ENCODE results near the gene RAB12. TPM values are rescaled to one million over a fixed set of nuclear protein-coding genes. Genes with fewer than 3 reads are reported as not detected.

The RAB12 gene
- total and polyA plus RNA-seq, 2 of the 13 experiments (the other 11 are each of a cell fraction or from before 2014, with no cell fraction given): 9.5 to 25.3 TPM

DNA sequence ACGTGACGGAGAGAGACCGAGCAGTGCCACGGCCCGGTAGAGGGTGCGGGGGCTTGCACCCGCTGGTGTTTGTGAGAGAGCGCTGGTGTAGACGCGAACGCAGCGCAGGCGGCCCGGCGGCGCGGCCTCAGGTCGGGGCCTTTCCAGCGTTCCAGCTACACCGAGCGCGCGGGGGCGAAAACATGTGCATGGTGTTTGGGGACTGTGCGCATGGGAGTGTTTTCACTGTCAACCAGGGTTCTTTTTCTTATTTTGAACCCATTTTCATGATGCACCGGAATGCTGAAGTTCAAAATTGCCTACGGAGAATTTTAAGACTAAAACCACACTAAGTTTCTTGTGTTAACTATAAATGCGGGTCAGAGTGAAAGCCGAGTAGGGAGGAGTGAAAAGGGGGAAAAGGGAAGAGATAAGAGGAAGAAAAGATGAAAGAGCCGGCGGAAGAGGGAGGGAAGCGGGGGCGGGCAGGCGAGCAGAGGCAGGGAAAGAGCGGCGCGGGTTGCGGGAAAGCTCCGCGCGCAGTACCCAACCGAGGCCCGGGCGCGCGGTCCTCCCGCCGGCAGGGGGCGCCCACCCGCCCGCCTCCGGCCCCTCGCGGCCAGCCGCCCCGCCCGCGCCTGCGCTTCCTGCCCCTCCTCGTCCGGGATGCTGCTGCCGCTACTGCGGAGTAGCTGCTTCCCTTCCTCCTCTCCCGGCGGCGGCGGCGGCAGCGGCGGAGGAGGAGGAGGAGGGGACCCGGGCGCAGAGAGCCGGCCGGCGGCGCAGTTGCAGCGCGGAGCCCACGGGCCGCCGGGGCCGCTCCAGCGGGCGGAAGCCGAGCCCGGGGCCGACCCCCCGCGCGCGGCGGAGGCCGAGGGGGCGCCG lies at the start of gene RAB12 (continued):
- no peak for TF ChIP-seq ZNF441 (CRISPR knock-in tag; IDR thresholded peaks at IDR 0.05; ENCODE audit: borderline replicate concordance)
- no peak for TF ChIP-seq HDAC6 (IDR thresholded peaks at IDR 0.05; ENCODE audit: low read depth, low read length)
- TF ChIP-seq FOXM1 (CRISPR knock-in tag; IDR thresholded peaks at IDR 0.05): no peak
- no peak for TF ChIP-seq ATF7-NPFF (CRISPR knock-in tag; IDR thresholded peaks at IDR 0.05; ENCODE audit: low read depth)
- no peak for TF ChIP-seq ZNF619 (CRISPR knock-in tag; IDR thresholded peaks at IDR 0.05)
- TF ChIP-seq, protein P1, sequence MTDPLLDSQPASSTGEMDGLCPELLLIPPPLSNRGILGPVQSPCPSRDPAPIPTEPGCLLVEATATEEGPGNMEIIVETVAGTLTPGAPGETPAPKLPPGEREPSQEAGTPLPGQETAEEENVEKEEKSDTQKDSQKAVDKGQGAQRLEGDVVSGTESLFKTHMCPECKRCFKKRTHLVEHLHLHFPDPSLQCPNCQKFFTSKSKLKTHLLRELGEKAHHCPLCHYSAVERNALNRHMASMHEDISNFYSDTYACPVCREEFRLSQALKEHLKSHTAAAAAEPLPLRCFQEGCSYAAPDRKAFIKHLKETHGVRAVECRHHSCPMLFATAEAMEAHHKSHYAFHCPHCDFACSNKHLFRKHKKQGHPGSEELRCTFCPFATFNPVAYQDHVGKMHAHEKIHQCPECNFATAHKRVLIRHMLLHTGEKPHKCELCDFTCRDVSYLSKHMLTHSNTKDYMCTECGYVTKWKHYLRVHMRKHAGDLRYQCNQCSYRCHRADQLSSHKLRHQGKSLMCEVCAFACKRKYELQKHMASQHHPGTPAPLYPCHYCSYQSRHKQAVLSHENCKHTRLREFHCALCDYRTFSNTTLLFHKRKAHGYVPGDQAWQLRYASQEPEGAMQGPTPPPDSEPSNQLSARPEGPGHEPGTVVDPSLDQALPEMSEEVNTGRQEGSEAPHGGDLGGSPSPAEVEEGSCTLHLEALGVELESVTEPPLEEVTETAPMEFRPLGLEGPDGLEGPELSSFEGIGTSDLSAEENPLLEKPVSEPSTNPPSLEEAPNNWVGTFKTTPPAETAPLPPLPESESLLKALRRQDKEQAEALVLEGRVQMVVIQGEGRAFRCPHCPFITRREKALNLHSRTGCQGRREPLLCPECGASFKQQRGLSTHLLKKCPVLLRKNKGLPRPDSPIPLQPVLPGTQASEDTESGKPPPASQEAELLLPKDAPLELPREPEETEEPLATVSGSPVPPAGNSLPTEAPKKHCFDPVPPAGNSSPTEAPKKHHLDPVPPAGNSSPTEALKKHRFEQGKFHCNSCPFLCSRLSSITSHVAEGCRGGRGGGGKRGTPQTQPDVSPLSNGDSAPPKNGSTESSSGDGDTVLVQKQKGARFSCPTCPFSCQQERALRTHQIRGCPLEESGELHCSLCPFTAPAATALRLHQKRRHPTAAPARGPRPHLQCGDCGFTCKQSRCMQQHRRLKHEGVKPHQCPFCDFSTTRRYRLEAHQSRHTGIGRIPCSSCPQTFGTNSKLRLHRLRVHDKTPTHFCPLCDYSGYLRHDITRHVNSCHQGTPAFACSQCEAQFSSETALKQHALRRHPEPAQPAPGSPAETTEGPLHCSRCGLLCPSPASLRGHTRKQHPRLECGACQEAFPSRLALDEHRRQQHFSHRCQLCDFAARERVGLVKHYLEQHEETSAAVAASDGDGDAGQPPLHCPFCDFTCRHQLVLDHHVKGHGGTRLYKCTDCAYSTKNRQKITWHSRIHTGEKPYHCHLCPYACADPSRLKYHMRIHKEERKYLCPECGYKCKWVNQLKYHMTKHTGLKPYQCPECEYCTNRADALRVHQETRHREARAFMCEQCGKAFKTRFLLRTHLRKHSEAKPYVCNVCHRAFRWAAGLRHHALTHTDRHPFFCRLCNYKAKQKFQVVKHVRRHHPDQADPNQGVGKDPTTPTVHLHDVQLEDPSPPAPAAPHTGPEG (CRISPR knock-in tag; IDR thresholded peaks at IDR 0.05): 0 out of 2 replicates have a peak, but pooled peaks have one; percentile 47
- TF ChIP-seq POGZ (CRISPR knock-in tag; IDR thresholded peaks at IDR 0.05): peak; percentile 15; the same call in 1 of the 2 replicates
- TF ChIP-seq ZNF7 (CRISPR knock-in tag; IDR thresholded peaks at IDR 0.05): no peak
- TF ChIP-seq ZNF382 (CRISPR knock-in tag; IDR thresholded peaks at IDR 0.05; ENCODE audit: borderline replicate concordance): no peak
- TF ChIP-seq FIP1L1 (IDR thresholded peaks at IDR 0.05; ENCODE audit: borderline replicate concordance, insufficient read depth, low read depth, low read length): no peak
- peak; percentile 74 for TF ChIP-seq RBFOX2 (IDR thresholded peaks at IDR 0.05; ENCODE audit: low read depth, low read length)
- TF ChIP-seq HOXA7 (CRISPR knock-in tag; IDR thresholded peaks at IDR 0.05): no peak
- TF ChIP-seq ZNF879 (CRISPR knock-in tag; IDR thresholded peaks at IDR 0.05): no peak
- TF ChIP-seq ZMYM3 (CRISPR knock-in tag; IDR thresholded peaks at IDR 0.05): peak; percentile 52; the same call in 1 of the 2 replicates
- no peak for TF ChIP-seq SATB2 (CRISPR knock-in tag; IDR thresholded peaks at IDR 0.05)
- TF ChIP-seq, protein P2, sequence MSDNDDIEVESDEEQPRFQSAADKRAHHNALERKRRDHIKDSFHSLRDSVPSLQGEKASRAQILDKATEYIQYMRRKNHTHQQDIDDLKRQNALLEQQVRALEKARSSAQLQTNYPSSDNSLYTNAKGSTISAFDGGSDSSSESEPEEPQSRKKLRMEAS (IDR thresholded peaks at IDR 0.05): 0 out of 2 replicates have a peak, but pooled peaks have one; percentile 17
- TF ChIP-seq CBX1 (IDR thresholded peaks at IDR 0.05; ENCODE audit: low read depth): no peak
- TF ChIP-seq, protein P3, sequence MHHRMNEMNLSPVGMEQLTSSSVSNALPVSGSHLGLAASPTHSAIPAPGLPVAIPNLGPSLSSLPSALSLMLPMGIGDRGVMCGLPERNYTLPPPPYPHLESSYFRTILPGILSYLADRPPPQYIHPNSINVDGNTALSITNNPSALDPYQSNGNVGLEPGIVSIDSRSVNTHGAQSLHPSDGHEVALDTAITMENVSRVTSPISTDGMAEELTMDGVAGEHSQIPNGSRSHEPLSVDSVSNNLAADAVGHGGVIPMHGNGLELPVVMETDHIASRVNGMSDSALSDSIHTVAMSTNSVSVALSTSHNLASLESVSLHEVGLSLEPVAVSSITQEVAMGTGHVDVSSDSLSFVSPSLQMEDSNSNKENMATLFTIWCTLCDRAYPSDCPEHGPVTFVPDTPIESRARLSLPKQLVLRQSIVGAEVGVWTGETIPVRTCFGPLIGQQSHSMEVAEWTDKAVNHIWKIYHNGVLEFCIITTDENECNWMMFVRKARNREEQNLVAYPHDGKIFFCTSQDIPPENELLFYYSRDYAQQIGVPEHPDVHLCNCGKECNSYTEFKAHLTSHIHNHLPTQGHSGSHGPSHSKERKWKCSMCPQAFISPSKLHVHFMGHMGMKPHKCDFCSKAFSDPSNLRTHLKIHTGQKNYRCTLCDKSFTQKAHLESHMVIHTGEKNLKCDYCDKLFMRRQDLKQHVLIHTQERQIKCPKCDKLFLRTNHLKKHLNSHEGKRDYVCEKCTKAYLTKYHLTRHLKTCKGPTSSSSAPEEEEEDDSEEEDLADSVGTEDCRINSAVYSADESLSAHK (CRISPR knock-in tag; IDR thresholded peaks at IDR 0.05; ENCODE audit: borderline replicate concordance): no peak
- TF ChIP-seq IKZF1 (IDR thresholded peaks at IDR 0.05): no peak
- no peak for TF ChIP-seq ZNF432 (CRISPR knock-in tag; IDR thresholded peaks at IDR 0.05; ENCODE audit: borderline replicate concordance)
- TF ChIP-seq ZFAT (CRISPR knock-in tag; conservative IDR thresholded peaks at IDR 0.05): no peak

Measured in HepG2 (cell line).